K562 (cell line): Measurements from ENCODE around the gene CPOX. TPM values are rescaled to one million over a fixed set of nuclear protein-coding genes. Genes with fewer than 3 reads are reported as not detected.
A peak's percentile ranks its signal among the peaks of the same experiment; 100 is the strongest.

Experiments
- ATAC-seq: fragments of 200-7000 bp; cut with Tn5 transposase; 3 replicates; pipeline ENCODE4 v1.9.1; 2020; ENCODE audit warnings: moderate library complexity
- BruUV-seq: library from RNA; stranded (reverse); fragments of 400-500 nt; replicated peaks from 2 replicates; lab custom pipeline; 2021; lab: Mats Ljungman, UMichigan
- CTCF ChIA-PET: fragments of 300-600 bp; formaldehyde crosslinking; extraction: SDS; loops from one replicate; lab custom pipeline; 2021; ENCODE audit warnings: low intra/inter-chr PET ratio; lab: Yijun Ruan, JAX
- POLR2A ChIA-PET: fragments of 300-600, 350-650 bp; sonication (Branson Sonifier 250); formaldehyde crosslinking; extraction: SDS; loops from one replicate; lab custom pipeline; 2021; ENCODE audit warnings: antibody characterized with exemption, inconsistent platforms; lab: Yijun Ruan, JAX
- DNase-seq, 4 experiments: peaks; one replicate each; pipeline versions ENCODE4 v3.0.0 to v3.0.0-alpha.2; 2011 to 2018; ENCODE audit warnings: low spot score in 3 of 4, mixed read lengths in 3 of 4; ENCODE audit errors: extremely low read depth in 1 of 4
- FAIRE-seq: peaks from 2 replicates; lab custom pipeline; 2011; peaks lifted over from hg19 to GRCh38; lab: Jason Lieb, UNC
- H2AFZ ChIP-seq: 2 replicates; pipeline ENCODE4 v1.6.0; 2011; ENCODE audit warnings: low read depth, low read length, control low read depth, inconsistent platforms
- H3K27ac ChIP-seq: fragments of 200-600 bp; 3 replicates; pipeline ENCODE4 v1.8.0; 2011; ENCODE audit warnings: low read depth, mild to moderate bottlenecking, control low read depth, inconsistent platforms, low read length, moderate library complexity, mixed read lengths; ENCODE audit errors: extremely low read depth
- H3K27me3 ChIP-seq, 2 experiments: fragments of 300-600 bp in 1 of 2; 2 replicates in 1 of 2; 3 replicates in 1 of 2; pipeline versions ENCODE4 v1.6.0 to v1.8.0; 2011; ENCODE audit warnings: inconsistent platforms in 2 of 2, low read length in 2 of 2, mild to moderate bottlenecking in 1 of 2, mixed read lengths in 1 of 2, moderate library complexity in 1 of 2; ENCODE audit not compliant: control insufficient read depth in 2 of 2, insufficient read depth in 2 of 2
- H3K36me3 ChIP-seq: fragments of 300-600 bp; 3 replicates; pipeline ENCODE4 v1.8.0; 2011; ENCODE audit warnings: mild to moderate bottlenecking, low read length, inconsistent platforms; ENCODE audit not compliant: control insufficient read depth, insufficient read depth
- H3K4me1 ChIP-seq, 2 experiments: fragments of 200-600 bp in 1 of 2; replicated peaks in 1 of 2; 2 replicates in 1 of 2; 3 replicates in 1 of 2; pipeline versions ENCODE4 v1.5.1 to v1.8.0; 2011; ENCODE audit warnings: inconsistent platforms in 2 of 2, low read length in 2 of 2, mild to moderate bottlenecking in 1 of 2, mixed read lengths in 1 of 2, moderate library complexity in 1 of 2; ENCODE audit not compliant: control insufficient read depth in 2 of 2, insufficient read depth in 2 of 2
- H3K4me2 ChIP-seq: 2 replicates; pipeline ENCODE4 v1.6.1; 2011; ENCODE audit warnings: low read length, control low read depth, inconsistent platforms, mixed read lengths; ENCODE audit not compliant: insufficient read depth
- H3K4me3 ChIP-seq: fragments of 200-600 bp; sonication (generic), shearing (Covaris generic); 2 replicates; pipeline ENCODE4 v1.5.1; 2016; ENCODE audit warnings: control low read depth, inconsistent platforms
- H3K79me2 ChIP-seq: fragments of 200-600 bp; 3 replicates; pipeline ENCODE4 v1.8.0; 2011; ENCODE audit warnings: low read length, inconsistent platforms; ENCODE audit not compliant: control insufficient read depth, insufficient read depth
- H3K9ac ChIP-seq, 2 experiments: 2 replicates each; pipeline versions ENCODE4 v1.6.0 to v1.6.1; 2011; ENCODE audit warnings: low read depth in 2 of 2, low read length in 2 of 2, control low read depth in 1 of 2, inconsistent platforms in 1 of 2, mild to moderate bottlenecking in 1 of 2, mixed read lengths in 1 of 2; ENCODE audit not compliant: insufficient read depth in 1 of 2
- H3K9me1 ChIP-seq: one replicate; pipeline ENCODE4 v1.6.0; 2011; ENCODE audit warnings: inconsistent platforms, mild to moderate bottlenecking, low read length, moderate library complexity; ENCODE audit not compliant: control insufficient read depth, insufficient read depth
- H3K9me3 ChIP-seq: replicated peaks from 2 replicates; pipeline ENCODE4 v1.5.1; 2011; ENCODE audit warnings: low read depth, low read length, inconsistent platforms; ENCODE audit not compliant: control insufficient read depth, insufficient read depth
- H4K20me1 ChIP-seq: replicated peaks from 2 replicates; pipeline ENCODE4 v1.6.1; 2011; ENCODE audit warnings: low read length, inconsistent platforms, mixed read lengths; ENCODE audit not compliant: control insufficient read depth, insufficient read depth
- FOXA1 ChIP-seq: fragments of 450-650 bp; IDR thresholded peaks from 2 replicates; pipeline ENCODE4 v1.6.1; 2016; ENCODE audit warnings: mild to moderate bottlenecking, borderline replicate concordance
- HMGXB4 ChIP-seq: sonication (generic); formaldehyde crosslinking; IDR thresholded peaks from 2 replicates; pipeline ENCODE4 v1.8.1; 2023; ENCODE audit warnings: mild to moderate bottlenecking, missing genetic modification reagents
- RBM15 ChIP-seq: fragments of 200-400 bp; formaldehyde crosslinking; IDR thresholded peaks from 2 replicates; pipeline ENCODE4 v1.6.1; 2018; ENCODE audit warnings: mild to moderate bottlenecking, low read length, moderate library complexity; ENCODE audit not compliant: insufficient read depth
- TARDBP ChIP-seq: fragments of 450-650 bp; IDR thresholded peaks from 2 replicates; pipeline ENCODE4 v1.6.1; 2016
- ZBTB11 ChIP-seq, 3 experiments: fragments of 200-800 bp in 1 of 3; fragments of 250-450 bp in 1 of 3; fragments of 450-650 bp in 1 of 3; sonication (Bioruptor Pico) in 1 of 3; sonication (Bioruptor generic) in 1 of 3; formaldehyde crosslinking in 1 of 3; IDR thresholded peaks; 2 replicates each; pipeline versions ENCODE4 v1.6.1 to v1.8.0; 2016 to 2022; ENCODE audit warnings: mild to moderate bottlenecking in 2 of 3, missing genetic modification characterization in 2 of 3, missing compliant biosample characterization in 1 of 3, moderate library complexity in 1 of 3
- ZBTB9 ChIP-seq: fragments of 450-650 bp; formaldehyde crosslinking; IDR thresholded peaks from 2 replicates; pipeline ENCODE4 v1.4.0; 2020; ENCODE audit warnings: mild to moderate bottlenecking, moderate library complexity
- WGBS: fragments of 100-300 bp; shearing (Covaris generic); methylation state at CpG from one replicate; pipeline ENCODE4 v1.1.6; 2016; ENCODE audit warnings: low coverage, mixed read lengths; ENCODE audit not compliant: insufficient coverage; ENCODE audit errors: missing lambda C conversion rate; 5-methylcytosine and 5-hydroxymethylcytosine counted together
- in situ Hi-C: fragments of 300-500 bp; cut with MboI; formaldehyde crosslinking; loops from 4 replicates; pipeline ENCODE4 v1.15.0; 2018; ENCODE audit warnings: inconsistent platforms, mixed read lengths
- intact Hi-C: fragments of 100-400 bp; cut with micrococcal nuclease; formaldehyde crosslinking; loops from 2 replicates; pipeline ENCODE4 v1.14.2; 2022
- polyA plus RNA-seq, 8 experiments: library from polyadenylated mRNA; depleted of rRNA in 4 of 8; stranded (reverse) in 5 of 8; unstranded in 3 of 8; fragments of >200 nt; fragmentation: Nextera tagmentation in 2 of 8; fragmentation: Illumina TruSeq in 1 of 8; extraction: Ambion mirVana in 2 of 8; extraction: Trizol in 1 of 8; gene quantifications; 2 replicates each; pipeline versions ENCODE4 v1.2.1 to v1.2.3, GENCODE V29; 2011 to 2014; ENCODE audit warnings: inconsistent platforms in 1 of 8, missing spikeins in 1 of 8
- total RNA-seq, 7 experiments: library from RNA; depleted of rRNA in 6 of 7; stranded (reverse); fragments of >200 nt in 6 of 7; fragmentation: Illumina TruSeq in 2 of 7; extraction: Trizol in 2 of 7; gene quantifications; 2 replicates each; pipeline versions ENCODE4 v1.2.1 to v1.2.3, GENCODE V29; 2011 to 2021; ENCODE audit warnings: low replicate concordance in 1 of 7

Gene CPOX
- total and polyA plus RNA-seq, 9 of the 15 experiments (the other 6 are each of a cell fraction or from before 2014, with no cell fraction given): 14.6 to 82.1 (median 24.8) TPM

- BruUV-seq: no TSS peak
- peaks cover under 1 to 2% of the 10 kb centered on the region in 2 experiments; a peak in 3 of 5 replicates for H3K4me1 ChIP-seq
- H3K36me3 ChIP-seq: no peaks in the 10 kb centered on the region
- in situ Hi-C loops: no loop called here
- no peak for TF ChIP-seq ZBTB9
- TF ChIP-seq FOXA1: no peak
- no peak for TF ChIP-seq RBM15
- intact Hi-C loops: no loop called here
- no peak overlapping the region for H3K27ac ChIP-seq
- WGBS: 48% methylated on average over 5 of the region's 5 CpGs
- no peak for ATAC-seq
- FAIRE-seq: no peak
- no peak overlapping the region for H3K9ac ChIP-seq
- DNase-seq: no peak
- H3K9me3 ChIP-seq: no peaks in the 10 kb centered on the region
- no peak overlapping the region for H3K4me2 ChIP-seq
- H3K4me3 ChIP-seq: no peak overlapping the region
- ChIA-PET CTCF (no interaction called here), POLR2A (interaction anchor here (0.9 kb wide), 1 partner anchor 10 kb away, joined by 3 read pairs; no protein-coding TSS in a partner anchor)
- H3K9me1 ChIP-seq: no peaks in the 10 kb centered on the region
- no peaks in the 10 kb centered on the region for H3K27me3 ChIP-seq
- no peak overlapping the region for H2AFZ ChIP-seq
- H4K20me1 ChIP-seq: no peaks in the 10 kb centered on the region
- H3K79me2 ChIP-seq: no peaks in the 10 kb centered on the region
Observed at GRCh38 chr3:98545940-98546339, 47.5 kb downstream of the CPOX start.

GRCh38 chr3:98542623-98543022 is 50.8 kb downstream of the CPOX start:
- no peak overlapping the region for H3K4me2 ChIP-seq
- no peaks in the 10 kb centered on the region for H3K27me3 ChIP-seq
- H3K27ac ChIP-seq: no peak overlapping the region
- H3K9ac ChIP-seq: no peak overlapping the region
- intact Hi-C loops (no loop called here), in situ Hi-C loops (no loop called here)
- POLR2A ChIA-PET: no interaction called here
- peak overlapping the region; percentile 55; the same call in 1 of the 2 replicates for H2AFZ ChIP-seq
- no TSS peak for BruUV-seq
- H3K79me2 ChIP-seq: no peaks in the 10 kb centered on the region
- no peaks in the 10 kb centered on the region for H4K20me1 ChIP-seq
- H3K9me3 ChIP-seq: no peaks in the 10 kb centered on the region
- H3K9me1 ChIP-seq: no peaks in the 10 kb centered on the region
- H3K36me3 ChIP-seq: no peaks in the 10 kb centered on the region
- CTCF ChIA-PET: no interaction called here
- H3K4me3 ChIP-seq: no peak overlapping the region
- ATAC-seq (peak; percentile 51; the same call in 2 of the 3 replicates), FAIRE-seq (no peak), DNase-seq (no peak)
- 100% methylated on average over 1 of the region's 1 CpG for WGBS
- no peaks in the 10 kb centered on the region; a peak in 1 of 5 replicates for H3K4me1 ChIP-seq
- no peak for TF ChIP-seq TARDBP
- TF ChIP-seq ZBTB11 (CRISPR knock-in tag; IDR thresholded peaks at IDR 0.05): no peak
- TF ChIP-seq HMGXB4: no peak
